ENCODE results near the gene ABHD17C.

DNA sequence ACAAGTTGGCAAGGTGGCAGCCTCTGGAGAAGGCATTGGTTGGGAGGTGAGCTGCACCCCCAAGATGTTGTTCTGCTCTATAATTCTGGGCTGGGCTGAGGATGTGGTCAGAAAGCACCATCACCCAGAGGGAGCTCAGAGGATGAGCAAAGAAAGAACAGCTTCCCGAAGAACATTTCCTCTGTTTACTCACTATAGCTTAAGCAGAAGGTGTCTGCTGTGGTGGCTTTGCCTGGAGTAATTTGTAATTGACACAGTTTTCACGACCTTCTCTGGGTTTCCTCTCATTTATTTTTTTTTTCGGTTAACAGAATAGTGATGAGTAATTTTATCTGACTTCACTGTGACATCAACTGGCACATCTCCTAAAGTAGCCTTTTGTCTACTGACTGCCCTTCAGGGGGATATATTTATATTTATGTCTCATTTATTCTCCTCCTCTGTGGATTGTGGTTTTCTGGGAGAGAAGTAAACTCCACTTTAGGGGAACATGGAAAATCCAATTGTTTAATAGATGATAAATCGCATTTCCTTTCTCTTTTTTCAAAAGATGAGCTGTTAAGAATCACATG is 49.5 kb upstream of the ABHD17C start:
- TF ChIP-seq RXRA (IDR thresholded peaks at IDR 0.05; ENCODE audit: insufficient read depth, low read depth, low read length) (no peak), FOSL1 (IDR thresholded peaks at IDR 0.05; ENCODE audit: insufficient read depth, low read depth, low read length) (no peak), YY1 (IDR thresholded peaks at IDR 0.05; ENCODE audit: low read depth, low read length) (no peak), TCF12 (IDR thresholded peaks at IDR 0.05; ENCODE audit: low read depth, low read length) (no peak)
- TF ChIP-seq, protein P1, sequence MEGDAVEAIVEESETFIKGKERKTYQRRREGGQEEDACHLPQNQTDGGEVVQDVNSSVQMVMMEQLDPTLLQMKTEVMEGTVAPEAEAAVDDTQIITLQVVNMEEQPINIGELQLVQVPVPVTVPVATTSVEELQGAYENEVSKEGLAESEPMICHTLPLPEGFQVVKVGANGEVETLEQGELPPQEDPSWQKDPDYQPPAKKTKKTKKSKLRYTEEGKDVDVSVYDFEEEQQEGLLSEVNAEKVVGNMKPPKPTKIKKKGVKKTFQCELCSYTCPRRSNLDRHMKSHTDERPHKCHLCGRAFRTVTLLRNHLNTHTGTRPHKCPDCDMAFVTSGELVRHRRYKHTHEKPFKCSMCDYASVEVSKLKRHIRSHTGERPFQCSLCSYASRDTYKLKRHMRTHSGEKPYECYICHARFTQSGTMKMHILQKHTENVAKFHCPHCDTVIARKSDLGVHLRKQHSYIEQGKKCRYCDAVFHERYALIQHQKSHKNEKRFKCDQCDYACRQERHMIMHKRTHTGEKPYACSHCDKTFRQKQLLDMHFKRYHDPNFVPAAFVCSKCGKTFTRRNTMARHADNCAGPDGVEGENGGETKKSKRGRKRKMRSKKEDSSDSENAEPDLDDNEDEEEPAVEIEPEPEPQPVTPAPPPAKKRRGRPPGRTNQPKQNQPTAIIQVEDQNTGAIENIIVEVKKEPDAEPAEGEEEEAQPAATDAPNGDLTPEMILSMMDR (IDR thresholded peaks at IDR 0.05; ENCODE audit: control extremely low read depth in 1 of 3, insufficient read depth in 1 of 3, low read depth in 1 of 3, low read length in 3 of 3) = no peak

All from H1 (cell line).